Bronchial epithelial cell (primary cell): ENCODE results near the gene FIZ1. TPM values are rescaled to one million over a fixed set of nuclear protein-coding genes. Genes with fewer than 3 reads are reported as not detected.
"Not testable (repeated sequence)": the region's sequence is repeated elsewhere in the genome, so short reads cannot be mapped to it uniquely, and the experiment has no call there.

Experiments
- DNase-seq: peaks from one replicate; pipeline ENCODE4 v3.0.0-alpha.2; 2010; ENCODE audit warnings: low read depth
- FAIRE-seq: peaks from 2 replicates; lab custom pipeline; 2011; peaks lifted over from hg19 to GRCh38; lab: Jason Lieb, UNC
- H3K27me3 ChIP-seq: 2 replicates; pipeline ENCODE4 v1.5.1; 2011; ENCODE audit warnings: low read length; ENCODE audit not compliant: control insufficient read depth, insufficient read depth
- H3K36me3 ChIP-seq: 2 replicates; pipeline ENCODE4 v1.5.1; 2011; ENCODE audit warnings: low read length; ENCODE audit not compliant: control insufficient read depth, insufficient read depth
- H3K4me3 ChIP-seq: 2 replicates; pipeline ENCODE4 v1.5.1; 2011; ENCODE audit warnings: mild to moderate bottlenecking, low read depth, low read length, control low read depth
- CTCF ChIP-seq: IDR thresholded peaks from 2 replicates; pipeline ENCODE4 v1.5.1; 2011; ENCODE audit warnings: mild to moderate bottlenecking, moderate library complexity, low read length, control low read depth, inconsistent platforms; ENCODE audit not compliant: insufficient read depth, severe bottlenecking
- total RNA-seq: library from RNA; depleted of rRNA; stranded (reverse); fragments of >200 nt; gene quantifications from 2 replicates; pipeline ENCODE4 v1.2.1, GENCODE V29; 2014

FIZ1 gene
- total RNA-seq, 1 donor from 2014 or later = 2.1 TPM

GRCh38 chr19:55588738-55589137 lies 10.6 kb downstream of the FIZ1 start:
- Histone ChIP-seq H3K4me3 (no peak overlapping the region), H3K27me3 (no peaks in the 10 kb centered on the region), H3K36me3 (peaks cover 3% of the 10 kb centered on the region)
- no peak for TF ChIP-seq CTCF
- no peak for DNase-seq
- FAIRE-seq = no peak

- FAIRE-seq (no peak), DNase-seq (peak; percentile 91)
- H3K4me3 ChIP-seq = peak overlapping the region; percentile 27
- no peak for TF ChIP-seq CTCF
- H3K36me3 ChIP-seq = peaks cover 1% of the 10 kb centered on the region
- H3K27me3 ChIP-seq = no peaks in the 10 kb centered on the region
Measured at GRCh38 chr19:55586976-55587668, 12.2 kb downstream of the FIZ1 start.

GRCh38 chr19:55585658-55586339 lies 13.5 kb downstream of the FIZ1 start:
- Histone ChIP-seq H3K4me3 (peak overlapping the region; percentile 17), H3K36me3 (no peaks in the 10 kb centered on the region), H3K27me3 (no peaks in the 10 kb centered on the region)
- DNase-seq (no peak), FAIRE-seq (no peak)
- TF ChIP-seq CTCF = no peak

GRCh38 chr19:55584871-55585270 lies 14.4 kb downstream of the FIZ1 start:
- H3K4me3 ChIP-seq = no peak overlapping the region
- FAIRE-seq = no peak
- H3K36me3 ChIP-seq = no peaks in the 10 kb centered on the region
- H3K27me3 ChIP-seq = no peaks in the 10 kb centered on the region
- no peak for DNase-seq
- TF ChIP-seq CTCF = no peak

- FAIRE-seq, H3K27me3 ChIP-seq, DNase-seq, H3K4me3 ChIP-seq, H3K36me3 ChIP-seq: not testable (repeated sequence)
Measured at GRCh38 chr19:55583897-55584296, 15.4 kb downstream of the FIZ1 start.

GRCh38 chr19:55582284-55582683 lies 17.0 kb downstream of the FIZ1 start:
- H3K27me3 ChIP-seq, DNase-seq, H3K36me3 ChIP-seq, H3K4me3 ChIP-seq, FAIRE-seq: not testable (repeated sequence)
